NCI-H345 treated with DMSO at 0.1 percent for 48 hours (cell line): Measurements from ENCODE around the gene ACACA.
A peak's percentile ranks its signal among the peaks of the same experiment; 100 is the strongest.

Source experiments
- DNase-seq: peaks from one replicate; lab custom pipeline; 2025; ENCODE audit not compliant: unreplicated experiment; lab: John Stamatoyannopoulos, UW

The ACACA gene

GRCh38 chr17:37047631-37048104 lies 359.0 kb downstream of the ACACA start:
- peak; percentile 47 for DNase-seq

- DNase-seq = no peak
Measured at GRCh38 chr17:37045351-37045922, 361.2 kb downstream of the ACACA start.

GRCh38 chr17:37043201-37043600 lies 363.4 kb downstream of the ACACA start:
- DNase-seq = no peak

- no peak for DNase-seq
Measured at GRCh38 chr17:37041932-37042331, 364.7 kb downstream of the ACACA start.

GRCh38 chr17:37039269-37039668 lies 367.4 kb downstream of the ACACA start:
- DNase-seq = no peak

- DNase-seq = no peak
Measured at GRCh38 chr17:37037590-37038155, 369.0 kb downstream of the ACACA start.
